ENCODE data around the gene MYH15. TPM values are rescaled to one million over a fixed set of nuclear protein-coding genes. Genes with fewer than 3 reads are reported as not detected.

MYH15 gene
- polyA plus RNA-seq, 1 experiment, result 0.68 TPM

DNA sequence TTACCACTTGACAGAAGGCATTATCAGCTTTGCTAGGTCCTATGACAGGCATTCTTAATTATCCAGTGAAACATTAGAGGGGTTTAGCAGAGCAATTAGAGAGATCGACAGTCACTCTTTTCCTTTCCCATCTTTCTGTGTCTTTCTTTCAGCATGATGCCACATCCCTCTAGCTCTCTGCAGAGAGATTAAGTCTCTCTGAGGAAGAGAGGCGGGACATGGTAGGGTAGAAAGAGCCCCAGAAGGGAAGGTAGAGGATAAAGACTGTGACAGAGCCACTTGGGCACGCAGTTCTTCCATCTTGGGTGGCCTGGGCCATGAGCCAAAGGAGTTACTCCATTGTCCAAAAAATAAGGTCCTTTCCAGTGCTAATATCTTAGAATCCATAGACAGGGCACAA, 158.2 kb downstream of the MYH15 start:
- TF ChIP-seq, protein P1, sequence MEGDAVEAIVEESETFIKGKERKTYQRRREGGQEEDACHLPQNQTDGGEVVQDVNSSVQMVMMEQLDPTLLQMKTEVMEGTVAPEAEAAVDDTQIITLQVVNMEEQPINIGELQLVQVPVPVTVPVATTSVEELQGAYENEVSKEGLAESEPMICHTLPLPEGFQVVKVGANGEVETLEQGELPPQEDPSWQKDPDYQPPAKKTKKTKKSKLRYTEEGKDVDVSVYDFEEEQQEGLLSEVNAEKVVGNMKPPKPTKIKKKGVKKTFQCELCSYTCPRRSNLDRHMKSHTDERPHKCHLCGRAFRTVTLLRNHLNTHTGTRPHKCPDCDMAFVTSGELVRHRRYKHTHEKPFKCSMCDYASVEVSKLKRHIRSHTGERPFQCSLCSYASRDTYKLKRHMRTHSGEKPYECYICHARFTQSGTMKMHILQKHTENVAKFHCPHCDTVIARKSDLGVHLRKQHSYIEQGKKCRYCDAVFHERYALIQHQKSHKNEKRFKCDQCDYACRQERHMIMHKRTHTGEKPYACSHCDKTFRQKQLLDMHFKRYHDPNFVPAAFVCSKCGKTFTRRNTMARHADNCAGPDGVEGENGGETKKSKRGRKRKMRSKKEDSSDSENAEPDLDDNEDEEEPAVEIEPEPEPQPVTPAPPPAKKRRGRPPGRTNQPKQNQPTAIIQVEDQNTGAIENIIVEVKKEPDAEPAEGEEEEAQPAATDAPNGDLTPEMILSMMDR (IDR thresholded peaks at IDR 0.05; ENCODE audit: low read depth, low read length), result no peak
- DNase-seq (ENCODE audit: low read depth, low spot score), result no peak
- ChIA-PET POLR2A (no interaction called here), CTCF (no interaction called here)
- no peak overlapping the region for H3K27ac ChIP-seq (ENCODE audit: low read depth, low read length)
- no peak overlapping the region for H3K4me3 ChIP-seq (ENCODE audit: low read depth, low read length)
- no peaks in the 10 kb centered on the region for H3K27me3 ChIP-seq (ENCODE audit: control insufficient read depth, insufficient read depth, low read length)
- no peaks in the 10 kb centered on the region for H3K9me3 ChIP-seq (ENCODE audit: control insufficient read depth, insufficient read depth, low read length)

DNA sequence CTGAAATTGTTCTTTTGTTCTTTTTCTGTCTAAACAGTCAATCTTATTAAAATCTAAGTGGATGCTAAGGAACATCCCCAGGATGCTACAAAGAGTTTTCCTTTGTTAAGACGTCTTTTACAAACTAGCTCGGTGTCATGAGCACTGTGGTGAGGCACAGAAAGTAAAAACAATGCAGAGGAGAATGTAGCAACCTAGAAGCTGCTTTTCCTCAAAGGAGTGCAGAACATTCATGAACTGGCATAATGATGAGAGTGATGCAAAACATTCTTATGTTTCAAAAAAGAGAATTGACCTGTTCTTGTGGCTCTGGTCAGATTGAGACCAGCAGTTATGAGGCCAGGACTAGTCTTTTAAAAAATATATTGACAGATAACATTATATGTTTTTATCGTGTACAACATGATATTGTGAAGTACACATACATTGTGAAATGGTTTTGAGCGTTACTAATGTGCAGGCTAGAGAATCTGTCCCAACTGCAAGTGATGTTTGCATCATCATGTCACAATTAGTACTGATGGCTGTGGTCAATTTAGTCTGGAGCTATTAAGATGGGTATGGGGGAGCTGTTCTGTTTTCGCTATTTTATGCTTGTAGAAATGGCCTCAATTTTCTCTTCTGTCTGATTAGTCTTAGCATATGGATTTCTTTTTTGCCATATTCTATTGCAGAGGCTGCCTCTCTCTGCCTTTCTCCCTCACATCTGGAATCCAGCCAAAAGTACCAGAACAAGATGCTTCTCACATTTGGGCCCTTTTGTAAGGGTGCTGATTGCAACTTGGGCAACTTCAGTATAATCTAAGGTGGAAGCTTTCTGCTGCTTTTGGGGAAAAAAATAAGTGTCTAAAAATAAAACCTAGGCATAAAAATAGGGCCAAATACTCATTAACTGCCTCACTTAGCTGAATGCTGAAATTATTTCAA, 163.8 kb downstream of the MYH15 start:
- no peaks in the 10 kb centered on the region for H3K9me3 ChIP-seq (ENCODE audit: control insufficient read depth, insufficient read depth, low read length)
- POLR2A ChIA-PET, result no interaction called here
- TF ChIP-seq, protein P1 (IDR thresholded peaks at IDR 0.05; ENCODE audit: low read depth, low read length), result no peak
- no peak overlapping the region for H3K27ac ChIP-seq (ENCODE audit: low read depth, low read length)
- CTCF ChIA-PET, result no interaction called here
- DNase-seq (ENCODE audit: low read depth, low spot score), result no peak
- no peaks in the 10 kb centered on the region for H3K27me3 ChIP-seq (ENCODE audit: control insufficient read depth, insufficient read depth, low read length)
- no peak overlapping the region for H3K4me3 ChIP-seq (ENCODE audit: low read depth, low read length)

DNA sequence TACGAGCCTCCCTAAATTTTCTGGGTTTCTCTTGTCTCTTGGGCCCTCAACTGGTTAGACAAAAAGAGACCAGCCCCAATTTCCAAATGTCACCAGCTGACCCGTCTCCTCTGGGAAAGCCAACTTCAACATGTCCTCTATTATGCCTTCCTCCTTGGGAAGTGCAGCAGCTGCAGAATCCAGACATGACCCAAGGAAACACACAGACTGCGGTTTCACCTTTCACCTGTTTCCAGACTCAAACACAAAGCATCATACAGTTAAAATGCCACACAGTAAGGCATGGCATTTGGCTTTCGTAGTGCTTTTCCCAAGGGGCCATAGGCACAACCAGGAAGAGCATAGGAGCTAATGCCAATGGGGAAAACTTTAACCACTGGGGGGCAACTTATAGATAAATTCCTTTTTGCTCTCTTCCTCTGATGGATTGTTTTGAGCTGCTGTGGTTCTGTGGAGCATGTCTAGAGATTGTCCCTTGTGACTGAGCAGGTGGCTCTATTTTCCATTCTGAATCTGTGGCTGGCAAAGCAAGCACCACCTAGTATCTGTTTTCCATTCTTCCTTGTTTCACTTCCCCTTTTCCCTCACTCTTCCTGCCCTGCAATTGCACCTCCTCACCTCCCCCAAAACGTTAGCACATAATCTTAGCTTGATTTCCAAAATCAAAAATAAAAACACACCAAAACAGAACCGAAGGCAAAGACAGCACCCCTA, 164.7 kb downstream of the MYH15 start:
- H3K4me3 ChIP-seq (ENCODE audit: low read depth, low read length), result no peak overlapping the region
- CTCF ChIA-PET, result no interaction called here
- no peak overlapping the region for H3K27ac ChIP-seq (ENCODE audit: low read depth, low read length)
- no peak for DNase-seq (ENCODE audit: low read depth, low spot score)
- TF ChIP-seq, protein P1 (IDR thresholded peaks at IDR 0.05; ENCODE audit: low read depth, low read length), result no peak
- H3K9me3 ChIP-seq (ENCODE audit: control insufficient read depth, insufficient read depth, low read length), result no peaks in the 10 kb centered on the region
- POLR2A ChIA-PET, result no interaction called here
- no peaks in the 10 kb centered on the region for H3K27me3 ChIP-seq (ENCODE audit: control insufficient read depth, insufficient read depth, low read length)

DNA sequence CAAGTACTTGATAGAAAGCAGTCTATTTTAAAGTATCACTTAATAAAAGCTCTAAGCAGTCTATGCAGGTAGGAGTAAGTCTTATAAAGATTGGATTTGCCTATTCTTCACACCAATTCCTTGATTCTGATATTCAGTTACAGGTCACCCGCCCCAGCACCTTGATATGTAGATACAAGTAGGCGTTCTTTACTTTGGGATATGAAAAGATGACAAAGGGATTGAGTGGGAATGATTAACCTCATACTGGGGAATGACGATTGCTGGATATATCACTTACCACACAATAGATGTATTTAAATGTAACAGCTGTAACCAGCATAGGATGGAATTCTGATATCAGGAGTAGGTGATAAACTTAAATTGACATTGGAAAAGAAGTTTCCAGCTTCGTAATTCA, 166.9 kb downstream of the MYH15 start:
- POLR2A ChIA-PET, result no interaction called here
- Histone ChIP-seq H3K9me3 (ENCODE audit: control insufficient read depth, insufficient read depth, low read length) (no peaks in the 10 kb centered on the region), H3K4me3 (ENCODE audit: low read depth, low read length) (no peak overlapping the region), H3K27ac (ENCODE audit: low read depth, low read length) (no peak overlapping the region), H3K27me3 (ENCODE audit: control insufficient read depth, insufficient read depth, low read length) (no peaks in the 10 kb centered on the region)
- CTCF ChIA-PET, result no interaction called here
- TF ChIP-seq, protein P1 (IDR thresholded peaks at IDR 0.05; ENCODE audit: low read depth, low read length), result no peak
- no peak for DNase-seq (ENCODE audit: low read depth, low spot score)
